Kidney capillary endothelial cell (primary cell): ENCODE results near the gene CPNE5.
A peak's percentile ranks its signal among the peaks of the same experiment; 100 is the strongest.

Experiments
- DNase-seq: peaks from one replicate; pipeline ENCODE4 v3.0.0-alpha.2; 2018; ENCODE audit warnings: low spot score

Gene CPNE5

DNA sequence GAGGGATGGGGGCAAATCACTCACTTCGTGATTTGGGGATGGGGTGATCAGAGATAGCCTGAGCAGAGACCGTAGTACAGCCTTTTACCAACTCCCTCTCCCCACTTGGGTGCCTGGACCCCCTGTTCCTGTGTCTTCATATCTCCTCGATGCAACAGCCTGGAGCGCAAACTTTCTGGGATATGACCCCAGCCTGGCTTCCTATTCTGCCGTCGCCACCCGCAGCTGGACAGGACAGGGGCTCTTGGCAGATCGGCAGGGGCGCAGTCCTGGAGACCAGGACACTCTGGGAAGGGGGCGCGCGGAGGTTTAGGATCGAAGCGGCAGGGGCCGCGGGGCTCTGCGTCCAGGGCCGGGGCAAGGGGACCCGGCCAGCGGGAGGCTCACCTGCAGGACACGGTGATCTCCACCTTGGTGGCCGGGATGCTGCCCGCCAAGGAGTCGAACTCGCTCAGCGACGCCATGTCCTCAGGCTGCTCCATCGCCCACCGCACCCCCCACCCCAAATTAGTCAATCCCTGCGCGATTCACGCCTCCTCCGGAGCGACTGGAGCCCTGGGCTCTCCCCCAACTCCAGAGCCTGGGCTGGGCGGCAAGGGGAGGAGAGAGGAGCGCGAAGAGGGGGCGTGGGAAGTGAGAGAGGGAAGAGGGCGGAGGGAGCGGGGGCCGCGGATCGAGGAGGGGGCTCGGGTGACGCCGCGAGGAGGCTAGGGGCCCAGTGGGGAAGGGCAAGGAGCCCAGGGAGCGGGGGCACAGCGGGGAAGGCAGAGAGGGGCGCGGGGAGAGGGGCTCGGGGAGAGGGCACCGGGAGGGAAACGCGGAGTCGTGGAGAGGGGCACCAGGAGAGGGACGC is at the start of gene CPNE5:
CPNE5 (minus strand) TSS at position 549 of the 853 bp plus-strand sequence; CDS start at position 482, 67 bp downstream.
- no peak for DNase-seq

DNA sequence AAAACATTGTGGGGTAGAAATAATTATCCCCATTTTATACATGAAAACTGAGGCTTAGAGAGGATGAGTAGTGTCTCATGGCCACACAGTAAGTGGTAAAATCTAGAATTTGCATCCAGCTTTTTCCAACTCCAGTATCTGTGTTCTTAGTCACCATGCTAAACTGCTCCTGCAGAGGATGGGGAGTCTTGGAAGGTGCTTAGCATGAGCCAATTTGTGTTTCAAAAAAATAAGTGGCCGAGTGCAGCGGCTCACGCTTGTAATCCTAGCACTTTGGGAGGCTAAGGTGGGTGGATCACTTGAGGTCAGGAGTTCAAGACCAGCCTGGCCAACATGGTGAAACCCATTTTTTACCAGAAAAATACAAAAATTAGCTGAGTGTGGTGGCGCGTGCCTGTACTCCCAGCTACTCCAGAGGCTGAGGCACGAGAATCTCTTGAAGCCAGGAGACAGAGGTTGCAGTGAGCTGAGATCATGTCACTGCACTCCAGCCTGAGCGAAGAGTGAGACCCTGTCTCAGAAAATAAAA is 48.9 kb upstream of the CPNE5 start:
- DNase-seq = no peak

DNA sequence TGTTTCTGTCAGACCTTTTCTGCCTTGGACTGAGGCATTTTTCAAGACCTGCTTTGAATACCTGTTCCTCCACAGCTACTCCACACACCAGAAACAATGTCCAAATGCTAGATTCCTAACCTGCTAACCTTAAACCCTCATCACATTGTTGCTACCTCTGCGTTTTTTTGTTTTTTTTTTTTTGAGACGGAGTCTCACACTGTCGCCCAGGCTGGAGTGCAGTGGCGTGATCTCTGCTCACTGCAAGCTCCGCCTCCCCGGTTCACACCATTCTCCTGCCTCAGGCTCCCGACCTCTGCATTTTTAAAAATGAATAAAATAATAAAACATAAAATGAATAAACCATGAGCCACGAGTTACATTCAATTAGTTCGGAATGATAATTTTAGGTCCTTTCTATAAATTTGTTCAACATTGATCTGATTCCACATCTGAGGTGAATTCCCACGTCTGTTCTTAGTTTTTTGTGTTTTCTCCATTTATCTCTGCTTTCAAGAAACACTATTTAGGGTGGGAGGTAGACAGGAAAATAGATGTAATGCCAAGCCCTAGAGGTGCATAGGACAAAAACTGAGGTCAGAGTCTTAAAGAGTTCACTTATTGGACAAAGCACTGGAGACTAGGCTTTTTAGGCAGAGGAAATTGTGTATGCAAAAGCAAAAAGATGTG is 47.8 kb upstream of the CPNE5 start:
- no peak for DNase-seq

DNA sequence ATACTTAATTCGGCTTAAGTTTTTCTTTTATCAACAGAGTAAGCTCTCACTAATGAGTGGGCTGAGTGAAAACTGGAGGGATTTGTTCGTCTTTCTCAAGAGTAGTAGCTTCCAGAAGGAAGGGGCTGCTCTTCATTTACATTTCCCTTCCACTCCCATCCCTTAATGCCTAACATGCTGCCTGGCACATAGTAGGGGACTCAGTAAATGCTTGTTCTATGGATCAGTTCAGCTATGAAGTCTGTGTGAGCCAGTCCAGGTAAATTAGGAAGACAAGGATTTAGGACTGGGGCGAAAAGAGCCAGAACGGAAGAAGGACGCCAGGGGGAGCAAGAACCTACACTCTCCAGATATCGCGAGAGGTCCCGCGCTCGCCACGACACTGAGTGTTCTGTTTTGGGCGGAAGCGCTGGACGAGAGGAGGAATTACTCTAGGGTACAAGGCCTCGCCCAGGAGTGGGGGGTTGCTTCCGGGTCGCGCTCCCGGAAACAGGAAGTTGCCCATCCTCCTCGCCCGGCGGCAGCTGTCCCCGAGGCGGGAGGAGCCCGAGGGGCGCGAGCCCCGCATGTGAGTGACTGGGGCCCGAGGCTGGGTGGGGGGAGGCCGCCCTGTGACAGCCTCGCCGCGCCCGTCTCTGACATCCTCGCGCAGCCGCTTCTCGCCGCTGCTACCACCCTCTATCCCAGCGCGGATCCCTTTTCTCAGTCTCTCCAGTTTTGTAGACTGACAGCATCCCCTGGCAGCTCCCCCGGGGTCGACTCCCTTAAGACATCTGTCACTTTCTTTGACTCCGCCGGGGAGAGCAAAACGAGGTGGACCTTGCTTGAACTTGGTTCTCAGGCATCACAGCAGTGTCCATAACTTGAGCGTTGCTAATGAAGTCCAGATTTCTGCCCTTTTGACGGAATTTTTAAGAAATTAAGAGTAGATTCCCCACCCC is 46.5 kb upstream of the CPNE5 start, which contains the start of gene C6orf89:
C6orf89 (plus strand) TSS at position 492 of the 941 bp plus-strand sequence. CDS start 13,493 bp downstream, outside the sequence.
- DNase-seq = peak; percentile 98

DNA sequence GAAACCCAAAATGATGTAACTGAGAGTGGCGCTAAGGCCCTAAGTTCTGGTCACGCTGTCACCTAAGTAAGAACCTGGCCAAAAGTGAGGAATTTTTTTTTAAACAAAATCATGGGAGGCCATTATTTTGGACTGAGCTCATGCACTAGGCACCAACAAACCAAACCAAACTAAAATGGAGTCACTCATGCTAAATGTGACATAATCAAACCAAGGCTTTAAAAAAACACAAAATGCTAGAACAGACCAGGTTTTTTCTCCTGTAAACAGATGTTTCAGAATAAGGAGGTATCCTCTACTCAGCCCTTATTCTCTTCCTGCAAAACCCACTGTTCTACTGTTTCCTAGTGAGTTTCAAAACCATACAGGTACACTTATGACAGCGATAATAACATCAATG is 45.4 kb upstream of the CPNE5 start:
- no peak for DNase-seq

DNA sequence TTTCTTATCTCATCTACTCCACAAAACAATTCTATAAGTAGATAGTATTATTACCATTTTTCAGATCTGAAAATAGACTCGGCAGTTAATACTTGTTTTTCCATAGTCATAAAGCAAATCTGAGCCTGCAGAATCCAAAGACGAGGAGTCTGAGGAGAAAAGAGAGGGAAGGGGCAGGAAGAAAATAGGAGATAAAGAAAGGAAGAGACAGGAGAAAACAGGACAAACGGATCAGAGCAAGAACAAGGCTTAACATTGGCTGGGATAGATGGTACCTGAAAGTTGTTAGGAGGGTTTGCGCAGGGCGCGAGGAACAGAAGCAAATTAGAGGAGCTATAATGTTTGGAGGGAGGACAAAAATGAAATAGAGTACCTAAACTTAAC is 36.0 kb upstream of the CPNE5 start:
- DNase-seq = no peak

DNA sequence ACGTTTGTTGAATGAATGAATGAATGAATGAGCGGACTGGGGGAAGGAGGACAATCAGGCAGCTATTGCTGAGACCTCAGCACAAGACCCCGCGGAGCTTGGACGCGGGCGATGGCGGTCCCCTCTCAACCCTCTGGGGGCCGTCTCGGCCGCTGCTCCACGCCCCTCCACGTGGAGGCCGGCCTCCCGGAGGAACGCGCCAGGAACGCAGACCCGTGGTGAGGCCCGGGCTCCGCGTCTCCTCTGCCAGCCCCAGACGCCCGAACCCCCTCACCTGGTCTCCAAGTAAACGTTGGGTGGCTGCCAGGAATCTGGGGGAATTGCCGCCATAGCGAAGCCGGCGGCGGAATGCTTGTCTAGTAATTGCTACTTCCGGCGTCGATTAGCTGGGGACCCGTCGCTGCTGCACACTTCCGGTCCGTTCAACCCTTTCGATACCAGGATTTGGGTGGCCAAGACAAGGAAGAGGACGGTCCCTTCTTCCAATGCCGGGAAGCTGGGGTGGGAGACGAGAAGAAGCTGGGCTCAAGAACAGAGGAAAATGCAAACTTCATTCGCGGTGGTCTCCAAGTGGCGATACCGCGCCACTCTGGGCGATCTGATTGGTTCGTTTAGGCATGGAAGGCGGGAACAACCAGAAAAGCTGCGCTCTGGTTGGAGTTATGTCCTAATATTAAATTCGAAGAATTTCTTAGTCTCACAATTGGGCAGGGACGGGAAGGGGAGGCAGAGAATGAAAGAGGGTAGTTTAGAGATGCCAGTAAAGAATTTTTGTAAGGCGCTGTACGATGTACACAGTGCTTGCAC is 35.4 kb upstream of the CPNE5 start, which contains the start of gene PPIL1:
PPIL1 (minus strand) TSS at position 361 of the 807 bp plus-strand sequence; CDS start at position 330, 31 bp downstream.
- peak; percentile 90 for DNase-seq

DNA sequence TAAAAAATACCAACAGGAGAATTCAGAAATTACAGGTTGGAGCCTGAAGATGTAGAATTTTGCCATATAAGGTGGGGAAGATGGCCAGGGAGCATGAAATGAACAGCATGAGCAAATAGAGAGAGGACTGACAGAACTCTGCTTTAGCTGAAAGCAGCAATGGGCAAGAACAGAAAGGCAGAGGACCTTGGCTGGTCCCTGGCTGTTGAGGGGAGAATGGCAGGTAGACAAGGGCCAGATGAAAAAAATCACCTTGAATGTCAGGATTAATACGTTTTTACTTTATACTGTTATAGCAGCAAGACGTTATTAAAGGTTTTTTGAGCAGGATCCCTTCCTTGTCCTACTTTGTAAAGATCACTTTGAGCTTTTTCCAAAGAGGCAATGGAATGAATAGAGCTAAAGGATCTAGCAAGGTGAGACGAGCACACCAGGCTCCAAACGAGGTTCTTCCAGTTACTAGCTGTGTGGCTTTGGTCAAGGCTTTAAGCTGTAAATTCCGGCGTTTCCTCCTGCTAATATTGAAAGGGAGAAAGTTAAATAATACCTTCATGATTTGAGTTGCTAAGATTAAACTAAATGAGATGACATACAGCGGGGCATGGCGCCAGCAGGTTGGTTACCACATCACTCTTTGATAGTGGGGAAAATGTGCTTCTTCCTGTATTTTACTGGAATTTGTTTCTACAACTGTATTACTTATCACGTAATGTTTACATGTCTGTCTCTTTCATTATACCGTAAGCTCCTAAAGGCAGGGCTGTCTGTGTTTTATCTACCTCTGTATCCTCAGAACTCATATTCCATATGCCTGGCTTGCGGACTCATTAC is 34.6 kb upstream of the CPNE5 start:
- no peak for DNase-seq

DNA sequence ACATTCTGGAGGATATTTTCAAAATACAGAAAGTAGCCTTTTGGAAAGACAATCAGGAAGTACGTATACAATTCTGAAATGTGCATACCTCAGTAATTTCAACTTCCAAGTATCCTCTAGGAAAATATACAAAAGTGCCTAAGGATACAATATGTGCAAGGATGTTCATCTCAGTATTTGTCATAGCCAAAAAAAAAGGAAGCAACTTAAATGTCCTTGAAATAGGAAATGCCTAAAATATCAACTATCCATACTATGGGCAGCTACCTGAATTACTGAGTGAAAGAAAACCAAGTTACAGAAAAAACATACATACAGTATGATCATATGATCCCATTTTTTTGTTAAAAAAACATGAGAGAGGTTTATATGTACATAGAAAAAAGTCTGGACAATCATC is 33.9 kb upstream of the CPNE5 start:
- no peak for DNase-seq

DNA sequence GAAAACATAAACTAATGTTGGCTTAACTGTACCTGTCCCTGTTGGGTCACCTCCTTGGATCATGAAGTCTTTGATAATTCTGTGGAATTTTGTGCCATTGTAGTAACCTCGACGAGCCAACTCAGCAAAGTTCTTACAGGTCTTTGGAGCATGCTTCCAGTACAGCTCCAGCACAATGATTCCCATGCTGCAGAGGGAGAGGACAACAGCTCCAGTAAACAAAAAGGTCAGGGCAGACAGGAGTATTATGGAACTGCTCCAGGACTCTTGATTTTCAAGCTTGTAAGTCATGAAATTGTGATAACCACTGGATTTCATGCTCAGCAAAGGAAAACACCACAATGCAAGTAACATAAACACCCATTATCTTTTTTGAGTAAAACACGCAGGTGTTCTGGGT is 32.4 kb upstream of the CPNE5 start:
- DNase-seq = no peak

DNA sequence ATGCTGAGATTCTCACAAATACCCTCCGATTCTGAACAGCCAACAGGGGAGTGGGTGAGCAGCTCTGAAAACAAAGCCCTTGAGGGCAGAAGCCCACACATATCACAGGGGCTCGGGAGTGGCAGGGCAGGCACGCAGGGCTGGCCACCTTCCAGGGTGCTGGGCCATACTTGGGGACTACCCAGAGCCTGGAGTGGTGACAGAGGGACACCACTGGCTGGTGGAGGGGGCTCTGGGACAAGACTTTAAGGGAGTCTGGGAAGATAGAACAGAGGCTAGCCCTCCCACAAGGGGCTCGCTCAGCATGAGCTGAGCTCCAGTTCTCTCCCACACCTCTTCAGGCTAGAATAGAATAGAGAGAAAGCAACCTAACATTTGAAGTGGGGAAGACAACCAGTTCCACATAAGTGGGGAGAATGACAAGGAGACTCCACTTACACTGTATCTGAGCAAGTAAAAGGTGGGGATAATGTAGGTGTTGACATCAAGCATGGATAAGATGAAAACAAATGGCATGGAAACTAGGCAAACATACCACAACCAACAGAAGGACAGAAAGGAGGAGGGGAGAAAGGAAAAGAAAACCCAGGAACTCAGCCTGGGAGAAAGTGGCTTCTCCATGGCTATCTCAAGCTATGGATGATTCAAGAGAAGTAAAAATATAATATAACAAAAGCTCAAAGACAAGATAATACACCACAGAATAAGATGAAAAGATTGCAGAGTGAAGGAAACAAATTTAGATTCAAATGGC is 28.4 kb upstream of the CPNE5 start:
- no peak for DNase-seq

DNA sequence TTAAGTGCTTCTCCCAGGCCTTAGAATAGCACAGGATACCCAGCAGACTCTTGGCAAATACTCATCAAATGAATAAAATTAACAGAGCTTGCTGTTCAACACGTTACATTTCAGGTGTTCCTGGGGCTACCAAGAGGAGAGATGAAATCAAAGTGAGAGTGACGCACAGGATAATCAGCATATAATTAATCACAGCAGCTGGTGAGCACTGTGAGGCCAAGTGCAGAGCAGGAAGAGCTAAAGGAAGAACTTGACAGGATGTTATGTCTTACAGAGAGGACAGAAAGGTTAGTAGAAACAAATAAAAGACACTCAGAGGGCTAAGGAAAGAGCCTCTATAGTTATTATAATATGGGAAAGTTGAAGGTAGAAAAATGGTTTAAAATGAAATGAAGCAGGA is 26.6 kb upstream of the CPNE5 start:
- peak; percentile 17 for DNase-seq

DNA sequence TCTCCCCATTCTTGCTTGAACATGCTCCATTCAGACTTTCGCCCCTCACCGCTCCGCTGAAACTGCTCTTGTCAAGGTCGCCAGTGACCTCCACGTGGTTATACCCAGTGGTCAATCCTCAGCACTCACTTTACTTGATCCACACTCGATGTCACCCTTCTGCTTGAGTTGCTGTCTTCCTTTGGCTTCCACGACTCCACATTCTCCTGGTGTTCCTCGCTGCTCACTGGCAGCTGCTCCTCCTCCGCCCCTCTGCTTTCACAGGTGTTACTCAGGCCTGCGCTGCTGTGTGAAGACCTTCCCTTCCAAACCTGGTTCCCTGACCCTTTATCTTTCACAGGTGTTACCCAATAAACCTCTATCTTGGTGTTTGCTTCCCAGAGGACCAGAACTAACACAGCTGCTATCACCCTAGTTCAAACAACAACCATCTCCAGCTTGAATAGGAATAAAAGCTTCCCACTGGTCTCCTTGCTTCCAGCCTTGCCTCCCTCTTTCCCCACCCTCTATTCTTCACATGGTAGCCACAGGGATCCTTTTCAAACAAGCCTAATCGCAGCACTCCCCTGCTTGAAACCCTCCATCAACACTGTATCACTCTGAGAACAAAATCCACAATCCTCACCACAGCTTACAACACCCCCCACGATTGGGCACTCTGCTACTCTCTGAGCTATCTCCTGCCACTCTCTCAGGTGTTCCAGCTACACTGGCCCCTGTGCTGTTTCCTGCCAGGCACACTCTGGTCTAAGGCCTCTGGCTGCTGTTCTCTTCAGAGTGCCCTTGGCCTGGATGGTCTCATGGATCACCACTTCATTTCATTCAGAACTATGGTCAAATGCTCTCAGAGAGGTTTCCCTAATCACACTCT is 24.7 kb upstream of the CPNE5 start:
- no peak for DNase-seq

DNA sequence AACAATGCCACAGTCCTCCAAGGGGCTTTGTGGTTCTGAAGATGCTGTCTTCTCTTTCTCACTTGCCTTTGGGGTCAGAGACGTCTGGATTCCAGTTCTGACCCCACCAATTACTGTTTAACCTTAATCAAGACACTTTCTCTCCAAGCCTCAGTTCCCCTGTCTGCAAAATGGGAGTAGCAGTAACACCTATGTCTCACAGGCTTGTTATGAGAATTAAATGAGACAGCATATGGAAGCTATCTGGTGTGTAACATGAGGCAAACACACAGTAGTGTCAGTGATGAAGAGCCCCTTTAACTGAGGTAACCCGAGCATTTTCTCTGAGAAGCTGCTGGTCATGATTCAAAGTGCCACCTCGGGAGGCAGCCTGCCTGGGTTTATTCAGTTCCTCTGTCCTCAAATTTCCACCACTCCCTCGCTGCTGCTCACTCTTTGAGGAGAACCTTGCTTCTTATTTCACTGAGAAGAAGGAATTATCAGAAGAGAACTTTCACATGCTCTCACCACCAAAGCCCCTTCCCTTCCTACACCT is 23.7 kb upstream of the CPNE5 start:
- DNase-seq = no peak

DNA sequence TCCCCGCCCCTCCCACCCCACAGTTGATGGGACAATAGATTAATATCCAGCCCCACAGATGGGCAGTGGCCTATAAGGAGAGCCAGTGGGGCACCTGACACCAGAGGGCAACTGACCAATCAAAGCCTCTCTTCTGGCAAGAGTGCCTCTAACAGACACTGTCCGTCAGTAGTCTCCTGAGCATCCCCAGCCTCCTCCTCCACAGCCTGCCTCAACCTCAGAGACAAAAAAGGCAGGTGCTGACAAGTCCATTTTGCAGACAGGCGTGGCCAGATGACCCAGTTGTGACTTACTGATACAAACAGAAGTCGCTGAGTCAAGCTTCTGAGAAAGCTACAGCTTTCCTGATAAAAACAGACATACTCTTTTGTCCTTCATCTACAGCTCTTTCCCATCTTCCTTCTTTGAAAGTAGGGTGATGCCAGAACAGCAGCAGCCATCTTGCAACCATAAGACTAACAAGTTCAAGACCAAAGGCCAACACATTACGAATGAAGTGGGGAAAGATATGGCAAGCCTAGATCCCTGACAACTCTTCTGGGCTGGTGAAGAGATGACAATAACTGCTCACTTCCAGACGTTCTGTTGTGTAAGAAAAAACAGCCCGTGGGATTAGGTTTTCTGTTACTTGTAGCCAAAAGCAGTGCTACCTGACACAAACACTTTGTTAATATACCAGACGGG is 23.1 kb upstream of the CPNE5 start:
- no peak for DNase-seq

DNA sequence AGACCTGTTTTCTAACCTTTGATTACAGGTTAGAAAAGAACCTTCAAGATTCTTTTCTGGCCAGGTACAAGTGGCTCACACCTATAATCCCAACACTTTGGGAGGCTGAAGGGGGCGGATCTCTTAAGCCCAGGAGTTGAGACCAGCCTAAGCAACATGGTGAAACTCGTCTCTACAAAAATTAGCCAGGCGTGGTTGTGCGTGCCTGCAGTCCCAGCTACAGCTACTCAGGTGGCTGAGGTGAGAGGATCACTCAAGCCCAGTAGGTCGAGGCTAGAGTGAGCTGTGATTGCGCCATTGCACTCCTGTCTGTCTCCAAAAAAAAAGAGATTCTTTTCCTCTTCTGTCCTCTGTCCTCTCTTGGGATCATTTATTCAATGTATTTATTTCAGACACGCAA is 20.9 kb upstream of the CPNE5 start:
- DNase-seq = no peak

DNA sequence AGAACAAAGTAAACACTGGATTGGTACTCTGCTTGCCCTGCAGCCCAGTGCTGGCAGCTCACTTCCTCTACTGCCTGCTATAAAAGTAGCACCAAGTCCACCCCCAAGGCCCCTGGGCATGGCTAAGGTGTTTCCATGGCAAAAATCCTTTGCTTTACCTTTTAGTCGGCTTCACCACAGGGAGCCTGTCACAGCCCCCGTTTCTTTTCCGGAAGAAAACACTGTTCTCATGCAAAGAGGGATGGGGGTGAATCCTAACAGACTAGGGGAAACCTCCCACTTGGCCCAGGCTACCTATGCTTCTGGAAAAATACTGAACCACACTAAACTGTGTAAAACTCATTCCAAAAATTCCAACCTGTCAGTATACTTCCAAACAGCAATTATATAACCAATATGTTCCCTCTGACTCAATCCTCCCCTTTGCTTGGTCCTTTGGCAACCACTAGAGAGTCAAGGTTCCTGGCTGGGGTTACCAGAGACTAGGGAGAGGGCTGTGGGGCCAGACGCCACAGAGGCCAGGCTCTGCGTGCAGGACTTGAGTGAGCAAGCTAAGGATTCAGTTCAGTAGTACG is 19.2 kb upstream of the CPNE5 start:
- no peak for DNase-seq
